Activated naive CD8-positive, alpha-beta T cell treated with anti-CD3 and anti-CD28 coated beads, Interleukin-2, amount 50 U/mL, for 16 hours (primary cell): ENCODE measurements around the gene FLNB.
A peak's percentile ranks its signal among the peaks of the same experiment; 100 is the strongest.
"Not testable (repeated sequence)": the region's sequence is repeated elsewhere in the genome, so short reads cannot be mapped to it uniquely, and the experiment has no call there.

ENCODE experiments used
- DNase-seq: peaks from one replicate; pipeline ENCODE4 v3.0.0-alpha.2; 2020; ENCODE audit warnings: low read depth, low spot score

Gene FLNB

DNA sequence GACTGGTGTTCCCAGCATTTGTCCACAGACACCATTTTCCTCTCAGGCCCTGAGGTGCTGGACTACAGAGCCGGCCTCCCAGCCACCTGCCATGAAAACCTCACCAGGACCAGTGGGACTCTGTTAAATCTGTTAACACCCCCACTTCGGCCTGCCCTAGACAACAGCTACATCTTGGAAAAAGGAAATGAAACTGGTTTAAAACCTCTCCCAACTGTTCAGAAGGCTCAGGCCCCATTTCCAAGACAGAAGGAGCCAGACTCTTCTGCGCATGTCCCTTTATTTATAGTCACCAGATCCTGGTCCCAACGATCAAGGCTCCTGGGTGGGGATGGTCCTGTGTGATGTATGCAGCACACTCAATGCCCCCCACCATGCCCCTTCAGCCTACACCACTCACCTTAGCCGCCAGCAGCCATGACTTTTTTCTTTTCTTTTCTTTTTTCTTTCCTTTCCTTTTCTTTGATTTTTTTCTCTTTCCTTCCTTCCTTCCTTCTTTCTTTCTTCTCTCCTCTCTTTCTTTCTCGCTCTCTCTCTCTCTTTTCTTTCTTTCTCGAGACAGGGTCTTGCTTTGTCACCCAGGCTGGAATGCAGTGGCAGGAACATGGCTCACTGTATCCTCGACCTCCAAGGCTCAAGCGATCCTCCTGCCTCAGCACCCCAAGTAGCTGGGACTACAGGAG lies 25.5 kb upstream of the FLNB start:
- no peak for DNase-seq

DNA sequence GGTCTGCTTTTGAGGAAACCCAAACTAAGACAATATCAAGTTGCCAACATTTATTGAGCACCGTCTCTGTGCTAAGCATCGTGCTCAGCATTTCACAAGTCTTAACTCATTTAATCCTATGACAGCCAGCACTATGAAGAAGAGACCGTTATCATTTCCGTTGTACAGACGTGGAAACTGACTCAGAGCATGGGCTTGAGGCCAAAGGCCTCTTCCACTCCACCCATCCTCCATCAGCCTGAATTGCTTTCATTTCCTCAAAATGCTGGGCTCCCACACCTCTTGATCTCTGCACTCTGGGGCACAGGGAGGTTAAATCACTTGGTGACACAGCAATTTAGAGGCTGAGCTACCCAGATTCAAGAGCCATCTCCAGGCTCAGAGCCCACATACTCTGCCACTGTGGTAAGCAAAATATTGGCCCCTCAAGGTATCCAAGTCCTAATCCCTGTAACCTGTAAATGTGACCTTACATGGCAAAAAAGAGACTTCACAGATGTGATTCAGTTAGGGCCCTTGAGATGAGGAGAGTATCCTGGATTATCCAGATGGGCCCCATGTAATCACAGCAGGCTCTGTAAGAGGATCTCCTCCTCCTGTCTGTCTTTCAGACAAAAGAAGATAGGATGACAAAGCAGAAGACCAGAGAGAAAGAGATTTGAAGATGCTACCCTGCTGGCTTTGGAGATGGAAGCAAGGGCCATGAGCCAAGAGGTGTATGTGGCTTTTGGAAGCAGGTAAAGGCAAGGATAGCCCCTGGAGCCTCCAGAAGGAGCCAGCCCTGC lies 24.3 kb upstream of the FLNB start:
- DNase-seq = peak; percentile 14

DNA sequence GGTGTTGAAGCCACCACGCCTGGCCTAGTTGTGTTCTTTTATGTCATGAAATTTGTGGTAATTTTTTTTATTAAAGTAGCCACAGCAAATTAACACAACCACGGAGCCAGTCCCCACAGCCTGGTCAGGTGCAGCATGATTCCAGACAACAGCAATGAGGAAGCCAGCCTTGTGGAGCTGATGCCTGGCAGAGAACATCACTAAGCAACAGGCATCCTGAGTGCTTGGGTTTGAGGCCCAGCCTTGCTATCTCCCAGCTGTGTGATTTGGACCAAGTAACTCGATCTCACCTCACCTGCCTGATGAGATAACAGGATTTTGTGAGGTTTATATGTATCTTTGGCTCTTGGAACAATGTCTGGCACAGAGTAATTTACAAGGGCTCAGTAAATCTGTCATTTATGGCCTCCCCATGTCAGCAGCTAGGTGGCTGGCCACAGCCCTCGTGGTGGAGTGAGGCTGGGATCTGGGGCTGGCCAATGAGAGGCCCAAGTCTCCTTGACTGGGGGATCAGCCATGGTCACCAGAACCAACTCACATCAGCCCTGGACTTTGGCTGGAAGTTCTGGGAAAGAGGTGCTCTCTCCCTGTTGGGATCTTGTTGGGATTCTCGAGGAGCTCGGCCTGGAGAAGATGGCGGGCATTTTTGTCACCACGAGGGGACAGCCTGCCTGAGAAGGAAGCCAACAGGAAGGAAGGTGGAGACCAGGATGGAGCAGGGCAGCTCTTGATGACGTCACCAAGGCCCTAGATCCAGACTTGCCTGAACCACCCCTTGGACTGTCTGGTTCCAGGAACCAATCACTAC lies 22.8 kb upstream of the FLNB start:
- DNase-seq = no peak

DNA sequence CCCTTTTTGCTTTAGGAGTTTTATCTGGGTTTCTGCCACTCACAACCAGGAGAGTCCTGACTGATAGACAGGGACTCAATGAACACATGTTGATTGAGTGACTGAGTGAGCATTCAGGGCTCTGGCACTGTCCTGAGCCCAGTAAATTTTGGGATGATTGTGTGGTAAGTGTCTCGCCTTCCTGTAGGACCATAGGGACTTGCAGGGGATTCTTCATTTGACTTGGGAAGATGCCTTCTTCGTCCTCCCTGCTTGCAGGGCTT lies 22.3 kb upstream of the FLNB start:
- DNase-seq = no peak

- no peak for DNase-seq
Observed at GRCh38 chr3:57986261-57986660, 22.0 kb upstream of the FLNB start.

DNA sequence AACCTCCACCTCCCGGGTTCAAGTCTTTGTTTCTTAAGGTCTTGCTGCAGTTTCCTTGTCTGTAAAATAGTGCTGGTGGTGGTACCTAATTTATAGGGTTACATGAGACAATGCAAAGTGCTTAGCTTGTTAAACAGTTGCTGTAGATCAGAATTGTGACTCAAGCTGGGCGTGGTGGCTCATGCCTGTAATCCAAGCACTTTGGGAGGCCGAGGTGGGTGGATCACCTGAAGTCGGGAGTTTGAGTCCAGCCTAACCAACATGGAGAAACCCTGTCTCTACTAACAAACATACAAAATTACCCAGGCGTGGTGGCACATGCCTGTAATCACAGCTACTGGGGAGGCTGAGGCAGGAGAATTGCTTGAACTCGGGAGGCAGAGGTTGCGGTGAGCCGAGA lies 19.0 kb upstream of the FLNB start:
- not testable (repeated sequence) for DNase-seq

DNA sequence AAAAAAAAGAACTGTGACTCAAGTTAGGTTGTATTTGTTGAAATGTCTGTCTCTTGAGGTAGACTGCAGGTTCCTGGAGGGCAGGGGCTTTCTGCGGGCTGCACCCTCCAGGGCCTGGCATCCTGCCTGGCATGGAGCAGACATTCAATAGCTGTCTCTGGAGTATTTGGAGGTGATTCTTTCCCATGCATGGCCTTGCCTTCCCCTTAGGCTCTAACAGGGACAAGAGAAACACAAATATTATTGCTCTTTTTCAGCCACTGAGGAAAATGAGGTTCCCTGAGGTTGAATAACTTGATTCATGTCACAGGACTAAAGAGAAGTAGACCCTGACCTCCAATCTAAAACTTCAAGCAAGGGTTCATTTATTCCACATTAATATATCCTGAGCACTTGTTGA lies 18.6 kb upstream of the FLNB start:
- no peak for DNase-seq

DNA sequence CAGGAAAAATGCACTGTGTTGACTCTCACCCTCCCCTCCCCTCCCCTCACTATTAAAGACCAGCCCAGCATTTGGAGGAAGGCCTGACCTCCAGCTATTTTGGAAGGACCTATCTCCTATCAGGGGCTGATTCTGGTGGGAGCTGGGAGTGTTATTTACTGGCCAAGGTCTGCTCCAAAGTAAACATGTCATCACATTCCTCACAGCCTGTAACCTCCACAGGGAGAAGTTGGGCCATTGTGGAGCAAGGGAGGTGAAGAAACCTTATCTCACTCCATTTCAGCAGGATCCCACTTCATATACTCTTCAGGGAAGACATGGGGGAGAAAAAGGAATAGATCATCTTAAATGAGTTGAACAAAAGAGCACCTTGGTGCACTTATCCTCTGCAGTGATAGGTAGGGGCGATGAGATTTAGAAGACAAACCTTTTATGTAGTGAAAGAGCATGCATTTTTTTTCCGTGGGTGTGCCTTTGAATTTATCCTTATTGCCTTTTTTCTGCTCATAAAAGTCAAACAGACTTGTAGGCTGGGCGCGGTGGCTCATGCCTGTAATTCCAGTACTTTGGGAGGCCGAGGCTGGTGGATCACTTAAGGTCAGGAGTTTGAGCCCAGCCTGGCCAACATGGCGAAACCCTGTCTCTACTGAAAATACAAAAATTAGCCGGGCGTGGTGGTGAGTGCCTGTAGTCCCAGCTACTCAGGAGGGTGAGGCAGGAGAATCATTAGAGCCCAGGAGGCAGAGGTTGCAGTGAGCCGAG lies 15.6 kb upstream of the FLNB start:
- no peak for DNase-seq

DNA sequence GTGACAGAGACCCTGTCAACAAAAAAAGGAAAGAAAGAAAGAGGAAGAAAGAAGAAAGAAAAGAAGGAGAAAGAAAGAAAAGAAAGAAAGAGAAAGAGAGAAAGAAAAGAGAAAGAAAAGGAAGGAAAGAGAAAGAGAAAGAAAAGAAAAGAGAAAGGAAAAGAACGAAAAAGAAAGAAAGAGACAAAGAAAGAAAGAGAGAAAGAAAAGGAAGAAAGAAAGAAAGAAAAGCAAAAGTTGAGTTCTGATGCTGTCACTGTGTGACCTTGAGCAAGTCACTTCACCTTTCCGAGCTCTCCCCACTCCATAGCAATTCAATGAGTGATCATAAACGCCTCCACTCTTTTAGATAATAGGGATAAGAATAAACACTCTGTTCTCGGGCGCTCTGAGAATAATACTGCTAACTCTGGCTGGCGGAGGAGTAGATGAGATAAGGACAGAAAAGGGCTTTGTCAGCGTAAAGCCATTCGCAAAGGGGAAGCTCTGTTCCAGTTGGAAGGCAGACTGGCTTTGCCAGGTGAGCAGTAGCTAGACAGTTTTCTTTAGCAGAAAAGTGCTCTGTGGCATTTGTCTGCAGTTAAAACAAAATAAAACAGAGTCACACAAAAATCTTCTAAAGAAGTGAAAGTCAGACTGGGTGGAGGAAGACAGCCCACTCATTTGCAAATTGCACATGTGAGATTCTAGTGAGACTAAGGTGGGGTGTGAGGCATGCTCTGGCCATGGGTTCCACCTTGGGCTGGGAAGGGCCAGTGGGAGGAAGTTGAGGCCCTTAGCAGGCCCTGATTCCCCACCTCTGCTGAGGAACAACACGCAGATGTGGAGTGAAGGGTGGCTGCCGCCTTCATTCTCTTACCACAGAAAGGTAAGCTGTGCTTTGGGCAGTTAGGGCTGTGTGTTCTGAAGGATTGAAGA lies 9.6 kb upstream of the FLNB start:
- DNase-seq = no peak

DNA sequence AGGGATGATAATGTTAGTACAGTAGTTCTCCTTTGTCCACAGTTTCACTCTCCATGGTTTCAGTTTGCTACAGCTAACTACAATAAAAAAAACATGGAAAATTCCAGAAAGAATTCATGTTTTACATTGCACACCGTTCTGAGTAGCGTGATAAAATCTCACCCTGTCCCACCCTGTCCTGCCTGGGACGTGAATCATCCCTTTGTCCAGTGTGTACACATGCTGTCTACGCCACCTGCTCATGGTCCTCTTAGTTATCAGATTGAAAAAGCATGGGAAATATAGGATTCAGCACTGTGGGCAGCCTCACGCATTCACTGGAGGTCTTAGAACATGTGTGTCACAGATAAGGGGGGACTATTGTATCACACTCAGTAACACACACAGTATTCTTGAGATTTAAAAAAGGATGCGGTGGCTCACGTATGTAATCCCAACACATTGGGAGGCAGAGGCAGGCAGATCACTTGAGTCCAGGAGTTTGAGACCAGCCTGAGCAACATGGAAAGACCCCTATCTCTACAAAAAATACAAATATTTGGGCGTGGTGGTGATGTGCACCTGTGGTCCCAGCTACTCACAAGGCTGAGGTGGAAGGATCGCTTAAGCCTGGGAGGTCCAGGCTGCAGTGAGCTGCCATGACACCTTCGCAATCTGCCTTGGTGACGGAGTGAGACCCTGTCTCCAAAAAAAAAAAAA lies 8.7 kb upstream of the FLNB start:
- DNase-seq = no peak

DNA sequence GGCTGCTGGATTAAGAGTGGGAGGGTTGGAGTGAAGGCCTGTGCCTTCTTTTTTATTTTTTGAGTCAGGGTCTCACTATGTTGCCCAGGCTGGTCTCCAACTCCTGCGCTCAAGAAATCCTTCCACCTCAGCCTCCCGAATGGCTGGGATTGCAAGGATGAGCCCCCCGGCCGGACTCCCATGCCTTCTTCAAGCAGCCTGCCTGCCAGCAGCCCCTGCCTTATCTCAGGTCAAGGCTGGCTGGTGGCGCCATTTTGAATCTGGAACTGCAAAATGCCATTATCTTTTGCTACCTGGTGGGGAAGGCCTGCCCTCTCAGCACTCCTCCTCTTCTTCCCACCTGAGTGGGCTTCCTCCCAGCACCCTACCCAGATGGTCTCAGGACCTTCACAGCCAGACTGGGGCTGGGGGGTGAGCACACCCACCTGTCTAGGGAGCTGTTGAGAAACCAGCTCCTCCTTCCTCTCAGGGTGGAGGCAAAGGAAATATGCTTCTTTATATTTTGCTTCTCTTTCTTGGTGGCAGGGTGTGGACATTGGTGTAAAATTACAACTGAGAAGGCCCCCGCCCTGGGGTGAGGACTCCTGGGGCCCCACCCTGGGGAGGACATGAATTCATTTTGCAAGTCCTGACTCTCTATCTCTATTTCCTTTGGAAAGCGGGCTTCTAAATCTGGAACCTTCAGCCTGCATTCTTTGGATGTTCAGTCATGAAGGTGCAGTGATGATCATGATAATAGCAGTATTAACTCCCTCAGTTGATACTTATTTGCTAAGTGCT lies 7.7 kb upstream of the FLNB start:
- DNase-seq = no peak

DNA sequence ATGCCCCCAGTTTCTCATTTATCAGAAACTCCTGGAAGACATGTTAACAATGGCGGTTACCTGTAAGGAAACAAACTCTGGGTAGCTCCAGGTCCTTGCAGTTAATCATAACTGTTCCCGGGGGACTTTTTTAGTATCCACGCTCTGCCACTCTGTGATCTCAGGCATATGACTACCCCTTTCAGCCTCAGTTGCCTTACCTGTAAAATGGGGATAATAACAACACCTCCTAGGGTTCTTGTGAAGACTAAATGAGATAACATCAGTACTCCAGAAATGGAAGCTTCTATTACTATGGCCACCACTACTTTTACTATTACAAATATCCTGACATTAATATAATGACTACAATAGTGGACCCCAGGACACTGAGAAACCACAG lies 7.1 kb upstream of the FLNB start:
- no peak for DNase-seq

DNA sequence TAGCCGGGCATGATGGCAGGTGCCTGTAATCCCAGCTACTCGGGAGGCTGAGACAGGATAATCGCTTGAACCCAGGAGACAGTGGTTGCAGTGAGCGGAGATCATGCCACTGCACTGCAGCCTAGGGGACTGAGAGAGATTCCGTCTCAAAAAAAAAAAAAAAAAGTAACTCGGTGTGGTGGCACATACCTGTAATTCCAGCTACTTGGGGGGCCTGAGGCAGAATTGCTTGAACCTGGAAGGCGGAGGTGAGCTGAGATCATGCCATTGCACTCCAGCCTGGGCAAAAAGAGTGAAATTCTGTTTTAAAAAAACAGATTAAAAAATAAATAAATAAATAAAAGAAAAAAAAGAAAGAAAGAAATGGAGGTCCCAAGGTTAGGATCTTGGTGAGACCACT lies 6.2 kb upstream of the FLNB start:
- no peak for DNase-seq

- no peak for DNase-seq
Observed at GRCh38 chr3:58003093-58003492, 5.1 kb upstream of the FLNB start.

- no peak for DNase-seq
Observed at GRCh38 chr3:58004973-58005372, 3.2 kb upstream of the FLNB start.

DNA sequence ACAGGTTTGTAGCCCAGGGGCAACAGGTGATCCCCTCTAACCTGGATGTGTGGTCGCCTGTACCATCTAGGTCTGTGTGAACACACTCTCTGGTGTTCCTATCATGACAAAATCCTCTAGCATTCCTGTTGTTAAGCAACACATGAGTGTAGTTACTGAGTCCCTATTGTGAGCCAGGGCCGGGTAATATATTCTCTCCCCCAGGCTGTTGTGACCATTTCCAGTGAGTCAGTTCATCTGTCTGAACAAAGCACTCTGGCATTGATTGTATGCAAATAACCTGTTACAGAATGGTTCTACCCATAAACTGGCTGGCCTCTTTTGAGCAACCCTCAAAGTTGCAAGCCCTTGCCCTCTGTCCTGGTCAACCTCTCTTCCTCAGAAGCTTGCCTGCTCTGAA lies 2.6 kb upstream of the FLNB start:
- DNase-seq = no peak

- DNase-seq = no peak
Observed at GRCh38 chr3:58006661-58007060, 1.6 kb upstream of the FLNB start.

DNA sequence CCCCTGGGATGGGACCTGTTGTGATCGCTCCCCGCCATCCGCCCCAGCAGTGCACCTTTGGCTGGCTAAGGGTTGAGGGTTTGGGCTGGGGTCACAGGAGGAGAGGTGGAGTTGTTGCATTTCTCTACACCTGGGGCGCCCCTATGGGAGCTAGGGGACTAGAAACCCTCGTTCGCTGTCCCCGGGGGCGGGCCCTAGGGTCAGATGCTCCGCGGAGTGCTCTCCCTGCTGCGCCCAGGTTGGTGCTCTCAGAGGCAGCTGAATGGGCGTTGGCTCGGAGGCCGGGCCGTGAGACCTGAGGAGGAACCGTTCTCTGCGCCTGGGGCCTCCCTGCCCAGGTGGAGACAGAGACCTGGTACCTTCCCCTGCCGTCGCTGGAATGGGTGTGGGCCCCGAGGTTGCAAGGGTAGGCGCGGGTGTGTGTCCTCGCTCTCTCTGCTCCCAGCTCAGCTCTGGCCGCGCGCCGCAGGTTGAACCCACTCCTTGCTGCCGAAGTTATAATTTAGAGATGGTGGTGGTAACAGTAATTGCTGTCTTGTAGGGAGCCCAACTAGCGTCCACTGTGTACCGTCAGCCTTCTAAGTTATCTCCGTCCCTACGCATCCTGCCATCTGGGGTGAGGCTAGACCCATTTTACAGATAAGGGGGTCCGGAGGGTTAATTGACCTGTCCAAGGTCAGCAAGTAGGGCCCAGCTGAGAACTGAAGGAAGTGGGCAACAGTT lies 965 bp downstream of the FLNB start:
- peak; percentile 7 for DNase-seq
